ENCODE measurements around the gene KCTD3. TPM values are rescaled to one million over a fixed set of nuclear protein-coding genes. Genes with fewer than 3 reads are reported as not detected.
A peak's percentile ranks its signal among the peaks of the same experiment; 100 is the strongest.

KCTD3 gene
- total and polyA plus RNA-seq, 2 of the 13 experiments (the other 11 are each of a cell fraction or from before 2014, with no cell fraction given): 49.8 to 68.1 TPM

- Histone ChIP-seq H2AFZ (ENCODE audit: low read length) (no peak overlapping the region), H3K27me3 (ENCODE audit: control insufficient read depth in 1 of 2, insufficient read depth in 2 of 2, low read length in 2 of 2) (no peaks in the 10 kb centered on the region), H3K4me1 (ENCODE audit: insufficient read depth, low read length) (peaks cover 22% of the 10 kb centered on the region), H3K4me2 (ENCODE audit: low read depth, low read length) (peak overlapping the region; percentile 39; the same call in 1 of the 2 replicates), H3K9me3 (ENCODE audit: low read length) (no peaks in the 10 kb centered on the region), H3K27ac (ENCODE audit: extremely low read length, insufficient read depth, low read length) (no peak overlapping the region), H3K79me2 (ENCODE audit: insufficient read depth, low read length) (no peaks in the 10 kb centered on the region), H3K9ac (ENCODE audit: insufficient read depth, low read depth, low read length) (no peak overlapping the region), H3K4me3 (replicated peaks in 1 of 3; ENCODE audit: insufficient read depth in 1 of 3, low read depth in 2 of 3, low read length in 3 of 3) (no peak overlapping the region), H3K36me3 (replicated peaks in 1 of 2; ENCODE audit: control insufficient read depth in 1 of 2, insufficient read depth in 2 of 2, low read length in 2 of 2) (no peaks in the 10 kb centered on the region), H4K20me1 (ENCODE audit: insufficient read depth, low read length) (no peaks in the 10 kb centered on the region)
- POLR2A ChIA-PET: no interaction called here
- ATAC-seq: no peak
- no peak for FAIRE-seq
- intact Hi-C loops (cut with micrococcal nuclease; ENCODE audit: unreplicated experiment): no loop called here
- no peak for TF ChIP-seq NFIB (CRISPR knock-in tag; IDR thresholded peaks at IDR 0.05; ENCODE audit: borderline replicate concordance)
- TF ChIP-seq REL (CRISPR knock-in tag; conservative IDR thresholded peaks at IDR 0.05): no peak
- TF ChIP-seq RFX5 (IDR thresholded peaks at IDR 0.05; ENCODE audit: low read depth, low read length): peak; percentile 88
- no peak for TF ChIP-seq CENPT (CRISPR knock-in tag; IDR thresholded peaks at IDR 0.05; ENCODE audit: low read depth)
- in situ Hi-C loops (cut with HindIII; ENCODE audit: extremely low pct_ligation_motif_present, low pct_unique_long_range_greater_than_20kb): no loop called here
- CTCF ChIA-PET (ENCODE audit: low intra/inter-chr PET ratio, low total read pairs): no interaction called here
- BruUV-seq (replicated peaks): no TSS peak
- 36% methylated on average over 3 of the region's 3 CpGs for WGBS (ENCODE audit: low lambda C conversion rate)
- DNase-seq (ENCODE audit: low spot score): no peak
These were observed 80.6 kb downstream of the KCTD3 start for GRCh38 chr1:215647738-215648137.

- in situ Hi-C loops (cut with HindIII; ENCODE audit: extremely low pct_ligation_motif_present, low pct_unique_long_range_greater_than_20kb) (no loop called here), intact Hi-C loops (cut with micrococcal nuclease; ENCODE audit: unreplicated experiment) (no loop called here)
- 47% methylated on average over 4 of the region's 4 CpGs for WGBS (ENCODE audit: low lambda C conversion rate)
- DNase-seq (ENCODE audit: low spot score): no peak
- no peak overlapping the region for H2AFZ ChIP-seq (ENCODE audit: low read length)
- no peak for FAIRE-seq
- no peak for ATAC-seq
- no peaks in the 10 kb centered on the region for H4K20me1 ChIP-seq (ENCODE audit: insufficient read depth, low read length)
- peaks cover 22% of the 10 kb centered on the region for H3K4me1 ChIP-seq (ENCODE audit: insufficient read depth, low read length)
- H3K79me2 ChIP-seq (ENCODE audit: insufficient read depth, low read length): no peaks in the 10 kb centered on the region
- POLR2A ChIA-PET: no interaction called here
- no peaks in the 10 kb centered on the region for H3K27me3 ChIP-seq (ENCODE audit: control insufficient read depth in 1 of 2, insufficient read depth in 2 of 2, low read length in 2 of 2)
- no peak overlapping the region for H3K4me2 ChIP-seq (ENCODE audit: low read depth, low read length)
- H3K9ac ChIP-seq (ENCODE audit: insufficient read depth, low read depth, low read length): no peak overlapping the region
- no peaks in the 10 kb centered on the region for H3K9me3 ChIP-seq (ENCODE audit: low read length)
- H3K36me3 ChIP-seq (replicated peaks in 1 of 2; ENCODE audit: control insufficient read depth in 1 of 2, insufficient read depth in 2 of 2, low read length in 2 of 2): no peaks in the 10 kb centered on the region
- CTCF ChIA-PET (ENCODE audit: low intra/inter-chr PET ratio, low total read pairs): no interaction called here
- no TSS peak for BruUV-seq (replicated peaks)
- H3K4me3 ChIP-seq (replicated peaks in 1 of 3; ENCODE audit: insufficient read depth in 1 of 3, low read depth in 2 of 3, low read length in 3 of 3): no peak overlapping the region
- TF ChIP-seq MAFF (IDR thresholded peaks at IDR 0.05; ENCODE audit: low read depth, low read length) (peak; percentile 93), MED8 (CRISPR knock-in tag; IDR thresholded peaks at IDR 0.05; ENCODE audit: insufficient replicate concordance) (no peak), ZNF563 (CRISPR knock-in tag; IDR thresholded peaks at IDR 0.05) (no peak), MAFK (conservative IDR thresholded peaks at IDR 0.05 in 1 of 2, IDR thresholded peaks at IDR 0.05 in 1 of 2; ENCODE audit: low read length in 2 of 2) (peak; percentile 91 to 96), PBX3 (CRISPR knock-in tag; IDR thresholded peaks at IDR 0.05; ENCODE audit: borderline replicate concordance) (no peak), MLXIP (CRISPR knock-in tag; IDR thresholded peaks at IDR 0.05; ENCODE audit: borderline replicate concordance) (no peak), ZNF431 (CRISPR knock-in tag; IDR thresholded peaks at IDR 0.05; ENCODE audit: borderline replicate concordance, low read depth) (no peak), POLR2G (IDR thresholded peaks at IDR 0.05; ENCODE audit: low read depth, low read length) (no peak)
- H3K27ac ChIP-seq (ENCODE audit: extremely low read length, insufficient read depth, low read length): no peak overlapping the region
These were observed 81.9 kb downstream of the KCTD3 start for GRCh38 chr1:215648957-215649356.

Data from HepG2 (cell line).